Left ventricle myocardium superior (tissue), 1 donor: Measurements from ENCODE around the gene IGFBP1. TPM values are rescaled to one million over a fixed set of nuclear protein-coding genes. Genes with fewer than 3 reads are reported as not detected.

Experiments
- ATAC-seq: fragments of 200-7000 bp; cut with Tn5 transposase; one replicate; pipeline ENCODE4 v1.9.1; 2020; ENCODE audit warnings: mild to moderate bottlenecking, moderate library complexity
- DNase-seq: peaks from one replicate; pipeline ENCODE4 v3.0.0-alpha.2; 2020
- intact Hi-C: fragments of 100-400 bp; cut with micrococcal nuclease; formaldehyde crosslinking; loops from one replicate; pipeline ENCODE4 v1.11.0; 2022
- total RNA-seq: library from RNA; stranded (reverse); fragmentation: NEBNext Ultra II Directional; extraction: Animal tissue kit (Norgen Biotek cat#: 25700); gene quantifications from one replicate; pipeline ENCODE4 v1.2.1, GENCODE V29; 2021
- donor health status: DM: no; HTN: yes; CAD: no; lungs with severe emphysema.

Gene IGFBP1
- total RNA-seq, 1 donor from 2014 or later, result not detected

- intact Hi-C loops, result no loop called here
- ATAC-seq, result no peak
Measured at GRCh38 chr7:45876519-45876918, 11.8 kb upstream of the IGFBP1 start.

GRCh38 chr7:45878457-45879144 lies 9.7 kb upstream of the IGFBP1 start:
- no peak for DNase-seq
- intact Hi-C loops, result no loop called here
- no peak for ATAC-seq

More at GRCh38 chr7:45876519-45876918, 11.8 kb upstream of the IGFBP1 start:
- no peak for DNase-seq

- intact Hi-C loops, result no loop called here
- no peak for ATAC-seq
- DNase-seq, result no peak
Measured at GRCh38 chr7:45880433-45880860, 7.8 kb upstream of the IGFBP1 start.

GRCh38 chr7:45881280-45881758 lies 7.0 kb upstream of the IGFBP1 start:
- intact Hi-C loops, result no loop called here
- ATAC-seq, result no peak
- no peak for DNase-seq

GRCh38 chr7:45881759-45882464 lies 6.4 kb upstream of the IGFBP1 start:
- intact Hi-C loops, result no loop called here
- ATAC-seq (no peak), DNase-seq (no peak)

- no peak for DNase-seq
- intact Hi-C loops, result no loop called here
- no peak for ATAC-seq
Measured at GRCh38 chr7:45882465-45882810, 5.8 kb upstream of the IGFBP1 start.

- ATAC-seq, result no peak
- DNase-seq, result no peak
- intact Hi-C loops, result no loop called here
Measured at GRCh38 chr7:45884136-45884535, 4.2 kb upstream of the IGFBP1 start.

GRCh38 chr7:45885264-45885882 lies 2.9 kb upstream of the IGFBP1 start:
- intact Hi-C loops, result no loop called here
- no peak for ATAC-seq
- DNase-seq, result no peak

GRCh38 chr7:45886931-45887667 lies 1.2 kb upstream of the IGFBP1 start:
- ATAC-seq, result no peak
- intact Hi-C loops, result no loop called here
- no peak for DNase-seq

- DNase-seq, result no peak
- intact Hi-C loops, result no loop called here
- no peak for ATAC-seq
Measured at GRCh38 chr7:45888993-45889366, 692 bp downstream of the IGFBP1 start.

GRCh38 chr7:45889367-45890067 lies 1.2 kb downstream of the IGFBP1 start:
- DNase-seq (no peak), ATAC-seq (no peak)
- intact Hi-C loops, result no loop called here

- no peak for DNase-seq
- intact Hi-C loops, result no loop called here
Measured at GRCh38 chr7:45890125-45890901, 2.0 kb downstream of the IGFBP1 start.

GRCh38 chr7:45890902-45891461 lies 2.7 kb downstream of the IGFBP1 start:
- DNase-seq (no peak), ATAC-seq (no peak)
- intact Hi-C loops, result no loop called here

More at GRCh38 chr7:45890125-45890901, 2.0 kb downstream of the IGFBP1 start:
- ATAC-seq, result no peak

GRCh38 chr7:45891462-45892402 lies 3.4 kb downstream of the IGFBP1 start:
- ATAC-seq, result no peak
- intact Hi-C loops, result no loop called here

GRCh38 chr7:45892407-45893035 lies 4.2 kb downstream of the IGFBP1 start:
- intact Hi-C loops, result no loop called here
- DNase-seq (no peak), ATAC-seq (no peak)

More at GRCh38 chr7:45891462-45892402, 3.4 kb downstream of the IGFBP1 start:
- DNase-seq, result no peak

- intact Hi-C loops, result no loop called here
- ATAC-seq (no peak), DNase-seq (no peak)
Measured at GRCh38 chr7:45893374-45893995, 5.2 kb downstream of the IGFBP1 start.
